Lung (tissue), 12 donors: ENCODE measurements around the gene GSC. TPM values are rescaled to one million over a fixed set of nuclear protein-coding genes. Genes with fewer than 3 reads are reported as not detected.

Experiments
- ATAC-seq: fragments of 200-7000 bp; cut with Tn5 transposase; one replicate; pipeline ENCODE4 v1.9.1; 2020; ENCODE audit warnings: moderate number of reproducible peaks; ENCODE audit not compliant: insufficient read depth, low FRiP score
- DNase-seq, 3 donors: peaks; one replicate each; pipeline ENCODE4 v3.0.0-alpha.2; 2013 to 2017
- H3K27ac ChIP-seq, 2 donors: one replicate each; pipeline ENCODE4 v1.5.1; 2013; ENCODE audit warnings: mild to moderate bottlenecking in 2 of 2, moderate library complexity in 2 of 2, control low read depth in 1 of 2, inconsistent platforms in 1 of 2, low read depth in 1 of 2, low read length in 1 of 2
- H3K27me3 ChIP-seq, 3 donors: one replicate each; pipeline ENCODE4 v1.5.1; 2013; ENCODE audit warnings: low read length in 2 of 3; ENCODE audit not compliant: control insufficient read depth in 3 of 3, insufficient read depth in 3 of 3
- H3K36me3 ChIP-seq, 4 donors: one replicate each; pipeline ENCODE4 v1.5.1; 2013; ENCODE audit warnings: low read length in 4 of 4, mild to moderate bottlenecking in 1 of 4, moderate library complexity in 1 of 4; ENCODE audit not compliant: control insufficient read depth in 4 of 4, insufficient read depth in 4 of 4
- H3K4me1 ChIP-seq, 5 donors: one replicate each; pipeline ENCODE4 v1.5.1; 2013; ENCODE audit warnings: low read length in 5 of 5, mild to moderate bottlenecking in 2 of 5, moderate library complexity in 1 of 5; ENCODE audit not compliant: control insufficient read depth in 5 of 5, insufficient read depth in 5 of 5
- H3K4me3 ChIP-seq: one replicate; pipeline ENCODE4 v1.5.1; 2013; ENCODE audit warnings: mild to moderate bottlenecking, control low read depth, moderate library complexity
- H3K9ac ChIP-seq, 2 donors: one replicate each; pipeline ENCODE4 v1.5.1; 2013; ENCODE audit warnings: low read length in 2 of 2, control low read depth in 1 of 2; ENCODE audit not compliant: insufficient read depth in 1 of 2
- H3K9me3 ChIP-seq, 4 donors: one replicate each; pipeline ENCODE4 v1.5.1; 2013; ENCODE audit warnings: low read length in 3 of 4, mild to moderate bottlenecking in 1 of 4, moderate library complexity in 1 of 4; ENCODE audit not compliant: control insufficient read depth in 4 of 4, insufficient read depth in 3 of 4
- WGBS, 2 donors: extraction: QIAGEN DNeasy Blood & Tissue Kit; methylation state at CpG; one replicate each; pipeline ENCODE4 v1.1.7; 2013; 5-methylcytosine and 5-hydroxymethylcytosine counted together
- polyA plus RNA-seq, 2 donors: library from polyadenylated mRNA; stranded (reverse); fragments of 200-250 nt; gene quantifications; one replicate each; pipeline ENCODE4 v1.2.1, GENCODE V29; 2013
- total RNA-seq, 2 donors: library from RNA; depleted of rRNA in 1 of 2; stranded (reverse); fragments of >200 nt in 1 of 2; gene quantifications; one replicate each; pipeline ENCODE4 v1.2.1, GENCODE V29; 2014 to 2021
- TF ChIP-seq, protein P1 (sequence below): IDR thresholded peaks from 2 replicates; pipeline ENCODE4 v1.5.1; 2012; ENCODE audit warnings: mild to moderate bottlenecking; ENCODE audit errors: control extremely low read depth, extremely low read depth
- donor health status: control.
- donor health status: control.
- donor health status: Bipolar disorder and iron deficiency.
- donor health status: healthy.
- donor health status: DM: yes; HTN: yes; CAD: no.

Gene GSC
- total and polyA plus RNA-seq, 4 donors: 0.03 to 0.21 (median 0.08) TPM; not detected in 1

- Histone ChIP-seq H3K27me3 (peaks cover 0 to 2% (median 0%) of the 10 kb centered on the region in 3 donors), H3K4me1 (no peaks in the 10 kb centered on the region), H3K27ac (no peak overlapping the region), H3K9me3 (peaks cover 0 to 3% (median 0%) of the 10 kb centered on the region in 4 donors), H3K9ac (no peak overlapping the region), H3K36me3 (no peaks in the 10 kb centered on the region), H3K4me3 (no peak overlapping the region)
- no peak for DNase-seq
- 70 to 78% methylated on average over 2 of the region's 2 CpGs for WGBS, 2 donors
- TF ChIP-seq, protein P1, sequence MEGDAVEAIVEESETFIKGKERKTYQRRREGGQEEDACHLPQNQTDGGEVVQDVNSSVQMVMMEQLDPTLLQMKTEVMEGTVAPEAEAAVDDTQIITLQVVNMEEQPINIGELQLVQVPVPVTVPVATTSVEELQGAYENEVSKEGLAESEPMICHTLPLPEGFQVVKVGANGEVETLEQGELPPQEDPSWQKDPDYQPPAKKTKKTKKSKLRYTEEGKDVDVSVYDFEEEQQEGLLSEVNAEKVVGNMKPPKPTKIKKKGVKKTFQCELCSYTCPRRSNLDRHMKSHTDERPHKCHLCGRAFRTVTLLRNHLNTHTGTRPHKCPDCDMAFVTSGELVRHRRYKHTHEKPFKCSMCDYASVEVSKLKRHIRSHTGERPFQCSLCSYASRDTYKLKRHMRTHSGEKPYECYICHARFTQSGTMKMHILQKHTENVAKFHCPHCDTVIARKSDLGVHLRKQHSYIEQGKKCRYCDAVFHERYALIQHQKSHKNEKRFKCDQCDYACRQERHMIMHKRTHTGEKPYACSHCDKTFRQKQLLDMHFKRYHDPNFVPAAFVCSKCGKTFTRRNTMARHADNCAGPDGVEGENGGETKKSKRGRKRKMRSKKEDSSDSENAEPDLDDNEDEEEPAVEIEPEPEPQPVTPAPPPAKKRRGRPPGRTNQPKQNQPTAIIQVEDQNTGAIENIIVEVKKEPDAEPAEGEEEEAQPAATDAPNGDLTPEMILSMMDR: no peak
- ATAC-seq: no peak
Observed at GRCh38 chr14:94724993-94725392, 44.9 kb downstream of the GSC start.

DNA sequence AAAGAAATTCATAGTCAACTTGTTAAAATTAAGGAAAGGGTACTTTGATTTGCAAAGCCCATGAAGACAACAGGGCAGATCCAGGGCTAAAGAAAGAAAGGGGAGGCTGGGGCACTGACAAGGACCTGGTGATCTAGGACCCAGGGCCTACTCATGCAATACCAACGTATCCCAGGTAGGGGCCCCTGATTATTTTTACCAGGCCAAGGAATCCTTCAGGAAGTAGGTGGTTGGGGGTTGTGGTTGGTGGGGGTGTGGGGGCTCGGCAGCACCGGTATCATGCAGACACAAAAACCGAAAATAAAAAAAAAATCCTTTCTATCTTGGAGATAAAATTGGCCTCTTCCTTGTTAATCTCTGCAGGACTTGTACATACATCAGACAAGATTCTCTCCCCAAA lies 47.5 kb downstream of the GSC start:
- no peak overlapping the region for H3K9ac ChIP-seq
- no peaks in the 10 kb centered on the region for H3K4me1 ChIP-seq
- TF ChIP-seq, protein P1: no peak
- no peak for ATAC-seq
- no peaks in the 10 kb centered on the region for H3K27me3 ChIP-seq
- H3K27ac ChIP-seq: no peak overlapping the region
- H3K9me3 ChIP-seq: peaks cover 0 to 3% (median 0%) of the 10 kb centered on the region in 4 donors
- H3K36me3 ChIP-seq: no peaks in the 10 kb centered on the region
- H3K4me3 ChIP-seq: no peak overlapping the region
- WGBS, 2 donors: 44 to 66% methylated on average over 4 of the region's 4 CpGs
- DNase-seq: no peak

Other genes starting within 250 kb of the GSC start
- gene SERPINA4, start 208.7 kb downstream of the GSC start, total RNA-seq: under 1 TPM in 1 of 2 donors, not detected in 1; 0.18 TPM
- not detected for gene SERPINA4, start 208.7 kb downstream of the GSC start, polyA plus RNA-seq
- 1 to 10 TPM in 1 of 2 donors, not detected in 1; 4.3 TPM for gene SERPINA5, start 188.7 kb downstream of the GSC start, total RNA-seq
- gene SERPINA5, start 188.7 kb downstream of the GSC start, polyA plus RNA-seq: under 1 TPM; 0.14 to 0.52 TPM
- gene SERPINA3, start 157.7 kb downstream of the GSC start, total RNA-seq: 100 to 1,000 TPM in 1 of 2 donors, 1 to 10 TPM in 1; 4.9 to 408 TPM
- 100 to 1,000 TPM; 100 to 446 TPM for gene SERPINA3, start 157.7 kb downstream of the GSC start, polyA plus RNA-seq